Ovary (tissue), 9 donors: Measurements from ENCODE around the gene LRRC14B. TPM values are rescaled to one million over a fixed set of nuclear protein-coding genes. Genes with fewer than 3 reads are reported as not detected.

ENCODE experiments used
- DNase-seq, 5 donors: peaks; one replicate each; pipeline ENCODE4 v3.0.0-alpha.2; 2019 to 2020
- H3K27ac ChIP-seq, 2 donors: fragments of 200-600 bp; one replicate each; pipeline versions ENCODE4 v1.5.1 to v1.8.0; 2019 to 2022
- H3K27me3 ChIP-seq: fragments of 200-600 bp; one replicate; pipeline ENCODE4 v1.8.0; 2022
- H3K36me3 ChIP-seq: fragments of 200-600 bp; sonication (generic); one replicate; pipeline ENCODE4 v1.5.1; 2019
- H3K4me1 ChIP-seq: one replicate; pipeline ENCODE4 v1.8.1; 2013; ENCODE audit warnings: mild to moderate bottlenecking, moderate library complexity; ENCODE audit not compliant: insufficient read depth
- H3K4me3 ChIP-seq: fragments of 200-600 bp; sonication (generic); one replicate; pipeline ENCODE4 v1.5.1; 2017
- H3K9me3 ChIP-seq, 2 donors: fragments of 200-600 bp in 1 of 2; sonication (generic) in 1 of 2; one replicate each; pipeline versions ENCODE4 v1.5.1 to v1.8.1; 2013 to 2019; ENCODE audit warnings: mild to moderate bottlenecking in 1 of 2, moderate library complexity in 1 of 2
- EP300 ChIP-seq: sonication (generic); formaldehyde crosslinking; IDR thresholded peaks from one replicate; pipeline ENCODE4 v1.6.1; 2017; ENCODE audit warnings: antibody characterized with exemption
- POLR2A ChIP-seq: fragments of 450-650 bp; IDR thresholded peaks from one replicate; pipeline ENCODE4 v1.6.1; 2017; ENCODE audit warnings: antibody characterized with exemption, mild to moderate bottlenecking, moderate library complexity
- WGBS, 3 donors: extraction: QIAGEN DNeasy Blood & Tissue Kit in 1 of 3; methylation state at CpG; one replicate each; pipeline versions ENCODE4 v1.1.5 to v1.1.7; 2013 to 2017; 5-methylcytosine and 5-hydroxymethylcytosine counted together
- intact Hi-C, 4 donors: fragments of 100-400 bp; cut with DNase I; formaldehyde crosslinking; loops; one replicate each; pipeline versions ENCODE4 v1.11.0 to v1.15.1; 2022 to 2023
- polyA plus RNA-seq, 2 donors: library from polyadenylated mRNA; stranded (reverse); fragments of 200-250 nt in 1 of 2; fragments of 350-450 nt in 1 of 2; fragmentation: Illumina TruSeq in 1 of 2; extraction: RNeasy Lipid Tissue Mini Kit (QIAGEN cat#74804) in 1 of 2; gene quantifications; one replicate each; pipeline ENCODE4 v1.2.3, GENCODE V29; 2013 to 2014
- total RNA-seq, 7 donors: library from RNA; depleted of rRNA in 2 of 7; stranded (reverse); fragments of >200 nt in 2 of 7; fragmentation: NEBNext Ultra II Directional in 3 of 7; extraction: Animal tissue kit (Norgen Biotek cat#: 25700) in 3 of 7; gene quantifications; one replicate each; pipeline versions ENCODE4 v1.1.0 to v1.2.4, GENCODE V29; 2016 to 2023
- TF ChIP-seq, protein P1 (sequence below), 3 donors: fragments of 450-650 bp in 2 of 3; fragments of 200-600 bp in 1 of 3; IDR thresholded peaks; one replicate each; pipeline versions ENCODE4 v1.5.1 to v1.8.0; 2016 to 2022; ENCODE audit warnings: antibody characterized with exemption in 3 of 3, mild to moderate bottlenecking in 1 of 3
- donor health status: DM: no; HTN: no; CAD: no; lungs with moderate emphysema.
- donor health status: DM: no; HTN: no; CAD: no.
- donor health status: Bipolar disorder and iron deficiency.
- donor health status: DM: yes; HTN: yes; CAD: no.
- donor health status: DM: no; HTN: no; CAD: no.
- donor health status: DM: yes; HTN: yes; CAD: no.

The LRRC14B gene
- total and polyA plus RNA-seq, 9 donors = 0.04 to 0.92 (median 0.38) TPM; not detected in 6

DNA sequence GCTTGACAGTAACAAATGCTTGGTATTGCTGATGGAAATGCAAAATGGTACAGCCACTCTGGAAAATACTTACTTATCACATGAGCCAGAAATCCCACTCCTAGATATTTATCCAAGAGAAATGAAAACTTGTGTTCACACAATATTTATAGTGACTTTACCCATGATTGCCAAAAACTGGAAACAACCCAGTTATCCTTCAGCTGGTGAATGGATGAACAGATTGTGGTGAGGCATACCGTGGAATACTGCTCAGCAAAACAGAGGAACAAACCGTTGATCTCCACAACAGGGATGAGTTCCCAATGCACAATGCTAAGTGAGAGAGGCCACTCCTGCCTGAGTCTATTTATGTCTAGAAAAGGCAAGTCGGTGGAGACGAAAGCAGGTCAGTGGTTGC, 40.5 kb upstream of the LRRC14B start:
- H3K9me3 ChIP-seq = peaks cover 5 to 7% of the 10 kb centered on the region in 2 donors
- peaks cover 2% of the 10 kb centered on the region for H3K4me1 ChIP-seq
- 92 to 97% (median 95%) methylated on average over 4 of the region's 4 CpGs for WGBS, 3 donors
- TF ChIP-seq POLR2A (no peak), EP300 (no peak)
- TF ChIP-seq, protein P1, sequence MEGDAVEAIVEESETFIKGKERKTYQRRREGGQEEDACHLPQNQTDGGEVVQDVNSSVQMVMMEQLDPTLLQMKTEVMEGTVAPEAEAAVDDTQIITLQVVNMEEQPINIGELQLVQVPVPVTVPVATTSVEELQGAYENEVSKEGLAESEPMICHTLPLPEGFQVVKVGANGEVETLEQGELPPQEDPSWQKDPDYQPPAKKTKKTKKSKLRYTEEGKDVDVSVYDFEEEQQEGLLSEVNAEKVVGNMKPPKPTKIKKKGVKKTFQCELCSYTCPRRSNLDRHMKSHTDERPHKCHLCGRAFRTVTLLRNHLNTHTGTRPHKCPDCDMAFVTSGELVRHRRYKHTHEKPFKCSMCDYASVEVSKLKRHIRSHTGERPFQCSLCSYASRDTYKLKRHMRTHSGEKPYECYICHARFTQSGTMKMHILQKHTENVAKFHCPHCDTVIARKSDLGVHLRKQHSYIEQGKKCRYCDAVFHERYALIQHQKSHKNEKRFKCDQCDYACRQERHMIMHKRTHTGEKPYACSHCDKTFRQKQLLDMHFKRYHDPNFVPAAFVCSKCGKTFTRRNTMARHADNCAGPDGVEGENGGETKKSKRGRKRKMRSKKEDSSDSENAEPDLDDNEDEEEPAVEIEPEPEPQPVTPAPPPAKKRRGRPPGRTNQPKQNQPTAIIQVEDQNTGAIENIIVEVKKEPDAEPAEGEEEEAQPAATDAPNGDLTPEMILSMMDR (IDR thresholded peaks at IDR 0.05) = no peak
- H3K36me3 ChIP-seq = no peaks in the 10 kb centered on the region
- no peak overlapping the region for H3K4me3 ChIP-seq
- intact Hi-C loops = no loop called here
- no peak for DNase-seq
- no peaks in the 10 kb centered on the region for H3K27me3 ChIP-seq
- H3K27ac ChIP-seq = no peak overlapping the region

DNA sequence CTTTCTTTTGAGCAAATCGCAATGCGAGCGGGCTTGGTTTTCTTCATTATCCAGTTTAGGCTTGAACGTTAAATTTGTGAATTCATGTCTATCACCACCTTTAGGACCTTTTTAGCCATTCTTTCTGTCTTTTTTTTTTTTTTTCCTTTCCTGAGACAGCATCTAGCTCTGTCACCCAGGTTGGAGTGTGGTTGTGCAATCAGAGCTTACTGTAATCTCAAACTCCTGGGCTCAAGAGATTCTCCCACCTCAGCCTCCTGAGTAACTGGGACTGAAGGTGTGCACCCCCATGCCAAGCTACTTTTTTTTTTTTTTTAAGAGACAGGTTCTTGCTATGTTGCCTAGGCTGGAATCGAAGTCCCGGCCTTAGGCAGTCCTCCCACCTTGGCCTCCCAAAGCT, 39.2 kb upstream of the LRRC14B start:
- Histone ChIP-seq H3K9me3 (peaks cover 3 to 5% of the 10 kb centered on the region in 2 donors), H3K4me1 (peaks cover 2% of the 10 kb centered on the region), H3K36me3 (no peaks in the 10 kb centered on the region), H3K4me3 (no peak overlapping the region), H3K27ac (no peak overlapping the region), H3K27me3 (no peaks in the 10 kb centered on the region)
- no peak for DNase-seq
- 94 to 99% (median 97%) methylated on average over 6 of the region's 6 CpGs for WGBS, 3 donors
- intact Hi-C loops = no loop called here
- TF ChIP-seq EP300 (no peak), POLR2A (no peak)
- TF ChIP-seq, protein P1 (IDR thresholded peaks at IDR 0.05) = no peak

GRCh38 chr5:153256-153655, 38.0 kb upstream of the LRRC14B start:
- no peak for DNase-seq
- TF ChIP-seq EP300 (no peak), POLR2A (no peak)
- TF ChIP-seq, protein P1 (IDR thresholded peaks at IDR 0.05) = no peak
- Histone ChIP-seq H3K36me3 (no peaks in the 10 kb centered on the region), H3K4me3 (no peak overlapping the region), H3K27me3 (no peaks in the 10 kb centered on the region), H3K4me1 (peaks cover 2% of the 10 kb centered on the region), H3K9me3 (no peaks in the 10 kb centered on the region), H3K27ac (no peak overlapping the region)
- WGBS, 3 donors = 35 to 63% (median 47%) methylated on average over 8 of the region's 8 CpGs
- intact Hi-C loops = no loop called here

- DNase-seq = no peak
- TF ChIP-seq, protein P1 (IDR thresholded peaks at IDR 0.05) = no peak
- Histone ChIP-seq H3K4me3 (no peak overlapping the region), H3K27ac (no peak overlapping the region), H3K9me3 (no peaks in the 10 kb centered on the region), H3K27me3 (no peaks in the 10 kb centered on the region), H3K4me1 (peaks cover 2% of the 10 kb centered on the region), H3K36me3 (no peaks in the 10 kb centered on the region)
- intact Hi-C loops = no loop called here
- WGBS, 3 donors = 86 to 92% (median 87%) methylated on average over 10 of the region's 10 CpGs
Measured at GRCh38 chr5:154236-154635, 37.1 kb upstream of the LRRC14B start.

DNA sequence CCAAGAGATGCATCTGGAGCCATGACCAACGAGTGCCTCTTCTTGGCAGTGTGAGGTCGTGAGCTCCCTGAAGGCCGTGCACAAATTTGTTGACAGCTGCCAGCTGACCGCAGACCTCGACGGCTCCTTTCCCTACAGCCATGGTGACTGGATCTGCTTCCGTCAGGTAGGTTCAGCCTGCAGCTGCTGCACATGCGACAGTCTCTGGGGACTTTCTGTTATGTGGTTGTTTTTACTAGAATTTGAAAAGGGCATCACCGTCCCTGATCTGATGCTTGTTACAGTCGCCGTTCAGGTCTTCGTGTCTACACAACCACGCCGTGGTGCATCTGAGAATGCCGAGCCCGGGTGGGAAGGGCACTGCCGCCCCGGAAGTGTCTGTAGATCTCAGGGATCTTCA, 36.5 kb upstream of the LRRC14B start:
- H3K4me1 ChIP-seq = peaks cover 2% of the 10 kb centered on the region
- 91 to 94% (median 92%) methylated on average over 18 of the region's 18 CpGs for WGBS, 3 donors
- no peak overlapping the region for H3K27ac ChIP-seq
- H3K4me3 ChIP-seq = no peak overlapping the region
- no peaks in the 10 kb centered on the region for H3K9me3 ChIP-seq
- H3K27me3 ChIP-seq = no peaks in the 10 kb centered on the region
- intact Hi-C loops = no loop called here
- no peak for DNase-seq
- H3K36me3 ChIP-seq = no peaks in the 10 kb centered on the region
- no peak for TF ChIP-seq POLR2A
- TF ChIP-seq EP300 = no peak
- TF ChIP-seq, protein P1 (IDR thresholded peaks at IDR 0.05) = no peak
